HCT116 (cell line): ENCODE measurements around the gene IGF2R. TPM values are rescaled to one million over a fixed set of nuclear protein-coding genes. Genes with fewer than 3 reads are reported as not detected.

ENCODE experiments used
- ATAC-seq: fragments of 200-7000 bp; cut with Tn5 transposase; 2 replicates; pipeline ENCODE4 v1.9.1; 2020; ENCODE audit warnings: mild to moderate bottlenecking, moderate library complexity
- BruUV-seq: library from RNA; stranded (reverse); fragments of 400-500 nt; replicated peaks from 2 replicates; lab custom pipeline; 2021; lab: Mats Ljungman, UMichigan
- CTCF ChIA-PET: fragments of 300-600 bp; sonication (Branson Sonifier 250); formaldehyde crosslinking; loops from one replicate; lab custom pipeline; 2021; ENCODE audit warnings: antibody characterized with exemption; lab: Charles Lee
- POLR2A ChIA-PET: fragments of 300-600, 350-600 bp; sonication (Branson Sonifier 250); formaldehyde crosslinking; loops from one replicate; lab custom pipeline; 2021; ENCODE audit warnings: antibody characterized with exemption; lab: Charles Lee
- RAD21 ChIA-PET, 2 experiments: fragments of 300-600 bp; sonication (Branson Sonifier 250); formaldehyde crosslinking; loops; one replicate each; lab custom pipeline; 2023; ENCODE audit warnings: low total read pairs in 2 of 2; ENCODE audit not compliant: uncharacterized antibody in 2 of 2, unreplicated experiment in 2 of 2, low non-redundant PET in 1 of 2; lab: Charles Lee
- DNase-seq: peaks from one replicate; pipeline ENCODE4 v3.0.0-alpha.2; 2010; ENCODE audit warnings: low read depth, low spot score
- H2AFZ ChIP-seq: fragments of 200-600 bp; shearing (Covaris generic), sonication (generic); 2 replicates; pipeline ENCODE4 v1.6.1; 2017; ENCODE audit warnings: low read depth, mixed run types, mixed read lengths, antibody characterized with exemption, low read length; ENCODE audit not compliant: poor library complexity, severe bottlenecking
- H3K27ac ChIP-seq: 2 replicates; pipeline ENCODE4 v1.5.1; 2012; ENCODE audit warnings: low read depth, low read length
- H3K27me3 ChIP-seq: fragments of 200-600 bp; sonication (generic); 2 replicates; pipeline ENCODE4 v1.6.1; 2016; ENCODE audit warnings: mixed run types, low read length, mixed read lengths; ENCODE audit not compliant: insufficient read depth
- H3K36me3 ChIP-seq, 2 experiments: fragments of 200-500 bp in 1 of 2; fragments of 200-600 bp in 1 of 2; sonication (Bioruptor generic) in 1 of 2; sonication (generic) in 1 of 2; 2 replicates each; pipeline versions ENCODE4 v1.5.1 to v1.6.1; 2014 to 2016; ENCODE audit warnings: low read length in 2 of 2, inconsistent platforms in 1 of 2, mixed read lengths in 1 of 2, mixed run types in 1 of 2; ENCODE audit not compliant: insufficient read depth in 2 of 2, control insufficient read depth in 1 of 2
- H3K4me1 ChIP-seq, 2 experiments: fragments of 200-600 bp in 1 of 2; sonication (generic) in 1 of 2; 2 replicates each; pipeline versions ENCODE4 v1.5.1 to v1.6.1; 2012 to 2017; ENCODE audit warnings: low read length in 2 of 2, inconsistent platforms in 1 of 2, mild to moderate bottlenecking in 1 of 2, mixed read lengths in 1 of 2, mixed run types in 1 of 2, moderate library complexity in 1 of 2; ENCODE audit not compliant: insufficient read depth in 2 of 2, control insufficient read depth in 1 of 2
- H3K4me2 ChIP-seq: fragments of 200-600 bp; sonication (generic); 2 replicates; pipeline ENCODE4 v1.6.1; 2017; ENCODE audit warnings: mixed run types, low read length, mixed read lengths
- H3K4me3 ChIP-seq, 2 experiments: fragments of 200-600 bp in 1 of 2; sonication (generic) in 1 of 2; replicated peaks in 1 of 2; 2 replicates each; pipeline ENCODE4 v1.5.1; 2011 to 2016; ENCODE audit warnings: low read length in 2 of 2, control low read depth in 1 of 2, low read depth in 1 of 2, mild to moderate bottlenecking in 1 of 2, mixed read lengths in 1 of 2, mixed run types in 1 of 2
- H3K79me2 ChIP-seq: fragments of 200-600 bp; sonication (generic); 2 replicates; pipeline ENCODE4 v1.6.1; 2017; ENCODE audit warnings: mild to moderate bottlenecking, mixed run types, low read length, moderate library complexity, mixed read lengths; ENCODE audit not compliant: insufficient read depth
- H3K9ac ChIP-seq: fragments of 200-600 bp; sonication (generic); 2 replicates; pipeline ENCODE4 v1.6.1; 2016; ENCODE audit warnings: low read length, mixed read lengths
- H3K9me2 ChIP-seq: fragments of 200-600 bp; sonication (generic), shearing (Covaris generic); 2 replicates; pipeline ENCODE4 v1.6.1; 2017; ENCODE audit warnings: mixed run types, mild to moderate bottlenecking, moderate library complexity; ENCODE audit not compliant: insufficient read depth
- H3K9me3 ChIP-seq, 2 experiments: fragments of 200-500 bp in 1 of 2; fragments of 200-600 bp in 1 of 2; sonication (Bioruptor generic) in 1 of 2; sonication (generic) in 1 of 2; 2 replicates each; pipeline ENCODE4 v1.6.1; 2014 to 2017; ENCODE audit warnings: low read length in 2 of 2, mixed read lengths in 2 of 2, inconsistent platforms in 1 of 2, low read depth in 1 of 2, mild to moderate bottlenecking in 1 of 2, mixed run types in 1 of 2, moderate library complexity in 1 of 2; ENCODE audit not compliant: control insufficient read depth in 1 of 2, insufficient read depth in 1 of 2
- H4K20me1 ChIP-seq: fragments of 200-600 bp; sonication (generic), shearing (Covaris generic); 2 replicates; pipeline ENCODE4 v1.6.1; 2017; ENCODE audit warnings: mixed run types, mild to moderate bottlenecking, moderate library complexity; ENCODE audit not compliant: insufficient read depth
- CEBPB ChIP-seq: IDR thresholded peaks from 2 replicates; pipeline ENCODE4 v1.6.1; 2012; ENCODE audit warnings: low read depth
- FOSL1 ChIP-seq: IDR thresholded peaks from 2 replicates; pipeline ENCODE4 v1.6.1; 2012; ENCODE audit warnings: low read depth
- JUND ChIP-seq: IDR thresholded peaks from 2 replicates; pipeline ENCODE4 v1.6.1; 2012
- POLR2A ChIP-seq: IDR thresholded peaks from 2 replicates; pipeline ENCODE4 v1.7.0; 2011; ENCODE audit warnings: borderline replicate concordance; ENCODE audit not compliant: insufficient read depth, insufficient read length; ENCODE audit errors: extremely low read depth
- SP1 ChIP-seq: IDR thresholded peaks from 2 replicates; pipeline ENCODE4 v1.6.1; 2012; ENCODE audit warnings: low read depth
- TCF7L2 ChIP-seq: IDR thresholded peaks from 2 replicates; pipeline ENCODE4 v1.7.0; 2011; ENCODE audit warnings: borderline replicate concordance, inconsistent platforms; ENCODE audit not compliant: insufficient read depth, insufficient read length; ENCODE audit errors: extremely low read depth
- ZFX ChIP-seq: fragments of 450-650 bp; IDR thresholded peaks from 2 replicates; pipeline ENCODE4 v1.6.1; 2017
- intact Hi-C: fragments of 100-400 bp; cut with micrococcal nuclease; formaldehyde crosslinking; loops from 2 replicates; pipeline ENCODE4 v1.10.0; 2022
- total RNA-seq: library from RNA; stranded (reverse); gene quantifications from one replicate; pipeline ENCODE4 v1.2.1, GENCODE V29; 2021; ENCODE audit not compliant: unreplicated experiment
- TF ChIP-seq, protein P1 (sequence below): IDR thresholded peaks from 2 replicates; pipeline ENCODE4 v1.6.1; 2012
- TF ChIP-seq, protein P2 (sequence below): IDR thresholded peaks from 2 replicates; pipeline ENCODE4 v1.6.1; 2011; ENCODE audit warnings: mild to moderate bottlenecking, low read length, moderate library complexity; ENCODE audit not compliant: insufficient replicate concordance; ENCODE audit errors: extremely low read depth
- TF ChIP-seq, protein P3 (sequence below): IDR thresholded peaks from 2 replicates; pipeline ENCODE4 v1.6.1; 2012

The IGF2R gene
- total RNA-seq, 1 experiment from 2014 or later = 37.0 TPM

DNA sequence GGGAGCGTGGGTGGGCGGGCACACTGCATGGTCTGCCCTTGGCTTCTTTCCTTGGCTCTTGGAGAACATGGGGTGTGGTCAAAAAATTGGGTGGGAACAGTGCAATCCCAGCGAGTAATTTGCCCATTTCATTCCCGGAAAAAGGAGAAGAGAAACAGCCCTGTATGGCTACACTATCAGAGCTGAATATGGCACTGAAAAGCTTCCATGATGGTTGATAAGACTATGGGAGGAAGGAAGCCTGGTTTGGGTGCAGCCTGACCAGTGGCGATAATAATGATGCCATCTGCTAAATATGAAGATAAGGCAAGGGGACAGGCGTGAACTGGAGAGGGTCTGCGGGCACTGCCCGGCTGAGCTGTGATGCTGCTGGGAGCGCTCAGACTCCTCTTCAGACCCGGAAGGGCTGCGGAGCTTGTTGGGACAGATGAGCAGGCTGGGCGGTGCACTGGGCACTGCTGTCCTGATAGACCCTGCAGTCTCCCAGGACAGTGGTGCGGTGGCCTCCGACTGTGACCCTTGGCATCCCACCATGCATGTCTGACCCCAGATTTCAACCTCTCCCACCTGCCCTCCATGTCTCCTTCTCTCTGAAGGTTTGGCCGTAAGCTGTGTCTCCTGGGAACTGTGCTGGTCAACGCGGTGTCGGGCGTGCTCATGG lies 162.9 kb downstream of the IGF2R start:
- Histone ChIP-seq H2AFZ (no peak overlapping the region), H3K4me3 (no peak overlapping the region), H3K4me2 (no peak overlapping the region), H3K36me3 (no peaks in the 10 kb centered on the region), H3K27ac (no peak overlapping the region), H3K4me1 (no peaks in the 10 kb centered on the region), H3K9ac (no peak overlapping the region), H4K20me1 (no peaks in the 10 kb centered on the region), H3K9me3 (no peaks in the 10 kb centered on the region), H3K27me3 (no peaks in the 10 kb centered on the region), H3K9me2 (no peaks in the 10 kb centered on the region), H3K79me2 (no peaks in the 10 kb centered on the region)
- ATAC-seq (no peak), DNase-seq (no peak)
- ChIA-PET CTCF (no interaction called here), POLR2A (no interaction called here), RAD21 (no interaction called here)
- intact Hi-C loops = loop anchor here (10.0 kb wide), 1 partner anchor 163 kb away; no protein-coding TSS in a partner anchor
- no TSS peak for BruUV-seq
- no peak for TF ChIP-seq ZFX

DNA sequence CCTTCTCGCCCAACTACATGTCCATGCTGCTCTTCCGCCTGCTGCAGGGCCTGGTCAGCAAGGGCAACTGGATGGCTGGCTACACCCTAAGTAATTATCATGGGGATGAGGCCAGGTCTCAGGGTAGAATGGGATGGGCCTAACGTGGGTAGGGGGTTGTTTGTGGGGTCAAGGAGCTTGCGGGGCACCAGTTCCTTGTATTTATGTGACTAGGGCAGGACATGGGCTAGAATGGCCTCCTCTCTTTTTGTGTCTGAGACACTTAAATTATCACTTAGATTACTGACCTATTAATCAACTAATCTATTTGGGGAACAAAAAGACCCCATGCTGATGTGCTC lies 163.4 kb downstream of the IGF2R start:
- Histone ChIP-seq H3K9me2 (no peaks in the 10 kb centered on the region), H3K27ac (no peak overlapping the region), H3K4me2 (no peak overlapping the region), H4K20me1 (no peaks in the 10 kb centered on the region), H3K4me1 (no peaks in the 10 kb centered on the region), H3K4me3 (no peak overlapping the region), H3K79me2 (no peaks in the 10 kb centered on the region), H3K9me3 (no peaks in the 10 kb centered on the region), H3K36me3 (no peaks in the 10 kb centered on the region), H3K27me3 (no peaks in the 10 kb centered on the region), H3K9ac (no peak overlapping the region), H2AFZ (no peak overlapping the region)
- BruUV-seq = no TSS peak
- DNase-seq (no peak), ATAC-seq (no peak)
- RAD21 ChIA-PET = no interaction called here
- CTCF ChIA-PET = no interaction called here
- intact Hi-C loops = loop anchor here (10.0 kb wide), 1 partner anchor 163 kb away; no protein-coding TSS in a partner anchor
- POLR2A ChIA-PET = no interaction called here
- TF ChIP-seq, protein P1, sequence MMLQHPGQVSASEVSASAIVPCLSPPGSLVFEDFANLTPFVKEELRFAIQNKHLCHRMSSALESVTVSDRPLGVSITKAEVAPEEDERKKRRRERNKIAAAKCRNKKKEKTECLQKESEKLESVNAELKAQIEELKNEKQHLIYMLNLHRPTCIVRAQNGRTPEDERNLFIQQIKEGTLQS = no peak
- TF ChIP-seq TCF7L2 (no peak), FOSL1 (no peak), CEBPB (no peak), SP1 (no peak), POLR2A (no peak), JUND (no peak)
- TF ChIP-seq, protein P2, sequence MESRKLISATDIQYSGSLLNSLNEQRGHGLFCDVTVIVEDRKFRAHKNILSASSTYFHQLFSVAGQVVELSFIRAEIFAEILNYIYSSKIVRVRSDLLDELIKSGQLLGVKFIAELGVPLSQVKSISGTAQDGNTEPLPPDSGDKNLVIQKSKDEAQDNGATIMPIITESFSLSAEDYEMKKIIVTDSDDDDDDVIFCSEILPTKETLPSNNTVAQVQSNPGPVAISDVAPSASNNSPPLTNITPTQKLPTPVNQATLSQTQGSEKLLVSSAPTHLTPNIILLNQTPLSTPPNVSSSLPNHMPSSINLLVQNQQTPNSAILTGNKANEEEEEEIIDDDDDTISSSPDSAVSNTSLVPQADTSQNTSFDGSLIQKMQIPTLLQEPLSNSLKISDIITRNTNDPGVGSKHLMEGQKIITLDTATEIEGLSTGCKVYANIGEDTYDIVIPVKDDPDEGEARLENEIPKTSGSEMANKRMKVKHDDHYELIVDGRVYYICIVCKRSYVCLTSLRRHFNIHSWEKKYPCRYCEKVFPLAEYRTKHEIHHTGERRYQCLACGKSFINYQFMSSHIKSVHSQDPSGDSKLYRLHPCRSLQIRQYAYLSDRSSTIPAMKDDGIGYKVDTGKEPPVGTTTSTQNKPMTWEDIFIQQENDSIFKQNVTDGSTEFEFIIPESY = no peak
- TF ChIP-seq, protein P3, sequence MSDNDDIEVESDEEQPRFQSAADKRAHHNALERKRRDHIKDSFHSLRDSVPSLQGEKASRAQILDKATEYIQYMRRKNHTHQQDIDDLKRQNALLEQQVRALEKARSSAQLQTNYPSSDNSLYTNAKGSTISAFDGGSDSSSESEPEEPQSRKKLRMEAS = no peak
